Measurements from ENCODE around the gene CES2. TPM values are rescaled to one million over a fixed set of nuclear protein-coding genes. Genes with fewer than 3 reads are reported as not detected.

CES2 gene
- total RNA-seq, 1 experiment from 2014 or later = 45.5 TPM

- intact Hi-C loops (cut with micrococcal nuclease; ENCODE audit: unreplicated experiment) = no loop called here
- Histone ChIP-seq H3K36me3 (ENCODE audit: control insufficient read depth, insufficient read depth, low read length) (no peaks in the 10 kb centered on the region), H3K27me3 (replicated peaks; ENCODE audit: control insufficient read depth, insufficient read depth, low read length) (no peaks in the 10 kb centered on the region), H3K4me3 (ENCODE audit: low read depth, low read length) (no peak overlapping the region), H3K9me3 (no peaks in the 10 kb centered on the region), H3K4me1 (peaks cover 38% of the 10 kb centered on the region)
- Mint-ChIP-seq H3K27ac (ENCODE audit: unreplicated experiment) (no peak overlapping the region), H3K9me3 (ENCODE audit: unreplicated experiment) (no peaks in the 10 kb centered on the region), H3K4me1 (ENCODE audit: low read depth, unreplicated experiment) (peaks cover 20% of the 10 kb centered on the region), H3K4me3 (ENCODE audit: unreplicated experiment) (no peak overlapping the region), H3K27me3 (ENCODE audit: insufficient read depth, unreplicated experiment) (no peaks in the 10 kb centered on the region), H3K36me3 (ENCODE audit: insufficient read depth, unreplicated experiment) (no peaks in the 10 kb centered on the region)
- no TSS peak for BruUV-seq (replicated peaks)
- DNase-seq = no peak
- CTCF ChIA-PET = interaction anchor here (1.3 to 1.9 kb wide), 3 partner anchors 12 to 34 kb away, joined by 3 to 6 read pairs (median 4); no protein-coding TSS in a partner anchor
- POLR2A ChIA-PET = no interaction called here
- no peak for TF ChIP-seq CTCF (IDR thresholded peaks at IDR 0.05; ENCODE audit: insufficient read depth in 1 of 2, low read depth in 1 of 2, low read length in 1 of 2, severe bottlenecking in 1 of 2, unreplicated experiment in 1 of 2)
These were observed 28.1 kb upstream of the CES2 start for GRCh38 chr16:66906916-66907836.

DNA sequence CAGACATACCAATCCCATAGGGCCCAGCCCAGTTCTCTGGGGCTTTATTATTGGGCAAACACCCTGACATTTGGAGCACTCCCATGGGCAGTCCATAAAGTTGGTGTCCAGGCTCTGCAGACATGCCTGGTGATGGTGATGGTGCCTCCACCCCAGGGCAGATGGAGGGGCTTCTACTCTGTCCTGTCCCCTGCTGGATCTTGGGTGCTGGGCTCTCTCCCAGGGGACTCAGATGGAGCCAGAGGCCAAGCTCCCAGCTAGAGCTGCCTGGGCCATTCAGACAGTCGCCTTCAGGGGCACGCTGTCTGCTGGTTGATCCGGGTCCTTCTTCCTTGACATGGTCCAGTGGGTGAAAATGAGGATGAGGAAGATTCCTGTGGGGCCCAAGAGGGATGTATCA lies 27.2 kb upstream of the CES2 start:
- intact Hi-C loops (cut with micrococcal nuclease; ENCODE audit: unreplicated experiment) = no loop called here
- no peak overlapping the region for H3K4me3 Mint-ChIP-seq (ENCODE audit: unreplicated experiment)
- BruUV-seq (replicated peaks) = no TSS peak
- no peaks in the 10 kb centered on the region for H3K27me3 Mint-ChIP-seq (ENCODE audit: insufficient read depth, unreplicated experiment)
- H3K4me1 Mint-ChIP-seq (ENCODE audit: low read depth, unreplicated experiment) = peaks cover 20% of the 10 kb centered on the region
- Histone ChIP-seq H3K4me1 (peaks cover 38% of the 10 kb centered on the region), H3K4me3 (ENCODE audit: low read depth, low read length) (no peak overlapping the region), H3K9me3 (no peaks in the 10 kb centered on the region), H3K36me3 (ENCODE audit: control insufficient read depth, insufficient read depth, low read length) (no peaks in the 10 kb centered on the region), H3K27me3 (replicated peaks; ENCODE audit: control insufficient read depth, insufficient read depth, low read length) (no peaks in the 10 kb centered on the region)
- no peak for DNase-seq
- no peaks in the 10 kb centered on the region for H3K9me3 Mint-ChIP-seq (ENCODE audit: unreplicated experiment)
- H3K27ac Mint-ChIP-seq (ENCODE audit: unreplicated experiment) = no peak overlapping the region
- no peaks in the 10 kb centered on the region for H3K36me3 Mint-ChIP-seq (ENCODE audit: insufficient read depth, unreplicated experiment)
- no peak for TF ChIP-seq CTCF (IDR thresholded peaks at IDR 0.05; ENCODE audit: insufficient read depth in 1 of 2, low read depth in 1 of 2, low read length in 1 of 2, severe bottlenecking in 1 of 2, unreplicated experiment in 1 of 2)
- ChIA-PET POLR2A (no interaction called here), CTCF (no interaction called here)

GRCh38 chr16:66908762-66909559 lies 26.4 kb upstream of the CES2 start:
- Histone ChIP-seq H3K4me3 (ENCODE audit: low read depth, low read length) (no peak overlapping the region), H3K36me3 (ENCODE audit: control insufficient read depth, insufficient read depth, low read length) (no peaks in the 10 kb centered on the region), H3K4me1 (peaks cover 33% of the 10 kb centered on the region), H3K9me3 (no peaks in the 10 kb centered on the region), H3K27me3 (replicated peaks; ENCODE audit: control insufficient read depth, insufficient read depth, low read length) (no peaks in the 10 kb centered on the region)
- H3K36me3 Mint-ChIP-seq (ENCODE audit: insufficient read depth, unreplicated experiment) = no peaks in the 10 kb centered on the region
- DNase-seq = no peak
- no peaks in the 10 kb centered on the region for H3K9me3 Mint-ChIP-seq (ENCODE audit: unreplicated experiment)
- BruUV-seq (replicated peaks) = no TSS peak
- POLR2A ChIA-PET = no interaction called here
- H3K4me3 Mint-ChIP-seq (ENCODE audit: unreplicated experiment) = no peak overlapping the region
- H3K27me3 Mint-ChIP-seq (ENCODE audit: insufficient read depth, unreplicated experiment) = no peaks in the 10 kb centered on the region
- CTCF ChIA-PET = interaction anchor here (0.6 to 2.2 kb wide), 3 partner anchors 13 to 232 kb away, joined by 3 to 13 read pairs (median 4); no protein-coding TSS in a partner anchor
- intact Hi-C loops (cut with micrococcal nuclease; ENCODE audit: unreplicated experiment) = no loop called here
- peaks cover 20% of the 10 kb centered on the region for H3K4me1 Mint-ChIP-seq (ENCODE audit: low read depth, unreplicated experiment)
- no peak for TF ChIP-seq CTCF (IDR thresholded peaks at IDR 0.05; ENCODE audit: insufficient read depth in 1 of 2, low read depth in 1 of 2, low read length in 1 of 2, severe bottlenecking in 1 of 2, unreplicated experiment in 1 of 2)
- H3K27ac Mint-ChIP-seq (ENCODE audit: unreplicated experiment) = no peak overlapping the region

All from Caco-2 (cell line).